Heart right ventricle (tissue), 16 donors: ENCODE results near the gene CLBA1. TPM values are rescaled to one million over a fixed set of nuclear protein-coding genes. Genes with fewer than 3 reads are reported as not detected.

Source experiments
- ATAC-seq, 8 donors: fragments of 200-7000 bp; cut with Tn5 transposase; one replicate each; pipeline ENCODE4 v1.9.1; 2020; ENCODE audit warnings: mild to moderate bottlenecking in 8 of 8, moderate library complexity in 8 of 8, moderate number of reproducible peaks in 1 of 8
- DNase-seq, 2 donors: peaks; one replicate each; pipeline ENCODE4 v3.0.0-alpha.2; 2020
- H3K27ac ChIP-seq, 10 donors: fragments of 200-600 bp; sonication (generic) in 2 of 10; one replicate each; pipeline versions ENCODE4 v1.5.0 to v1.8.0; 2020 to 2022; ENCODE audit warnings: mild to moderate bottlenecking in 3 of 10
- H3K27me3 ChIP-seq, 7 donors: fragments of 200-600 bp; one replicate each; pipeline ENCODE4 v1.8.0; 2021 to 2022; ENCODE audit warnings: mild to moderate bottlenecking in 2 of 7
- H3K36me3 ChIP-seq, 9 donors: fragments of 200-600 bp; sonication (generic) in 1 of 9; one replicate each; pipeline versions ENCODE4 v1.5.0 to v1.8.0; 2020 to 2022; ENCODE audit warnings: mild to moderate bottlenecking in 2 of 9
- H3K4me1 ChIP-seq, 9 donors: fragments of 200-600 bp; sonication (generic) in 1 of 9; one replicate each; pipeline versions ENCODE4 v1.5.0 to v1.8.0; 2020 to 2022; ENCODE audit warnings: mild to moderate bottlenecking in 4 of 9
- H3K4me3 ChIP-seq, 10 donors: fragments of 200-600 bp; sonication (generic) in 2 of 10; one replicate each; pipeline versions ENCODE4 v1.5.0 to v1.8.0; 2020 to 2022; ENCODE audit warnings: mild to moderate bottlenecking in 7 of 10, moderate library complexity in 2 of 10
- H3K9me3 ChIP-seq, 11 donors: fragments of 200-600 bp in 10 of 11; sonication (generic) in 2 of 11; one replicate each; pipeline versions ENCODE4 v1.5.0 to v1.8.0; 2013 to 2022; ENCODE audit warnings: mild to moderate bottlenecking in 2 of 11, control low read depth in 1 of 11, moderate library complexity in 1 of 11
- WGBS, 2 donors: extraction: QIAGEN DNeasy Blood & Tissue Kit; methylation state at CpG; one replicate each; pipeline ENCODE4 v1.1.7; 2013; ENCODE audit warnings: inconsistent platforms in 1 of 2; 5-methylcytosine and 5-hydroxymethylcytosine counted together
- intact Hi-C, 10 donors: fragments of 100-400 bp; cut with DNase I; formaldehyde crosslinking; loops; one replicate each; pipeline versions ENCODE4 v1.11.1 to v1.14.2; 2022
- polyA plus RNA-seq, 2 donors: library from polyadenylated mRNA; stranded (reverse); fragments of 200-250 nt; gene quantifications; one replicate each; pipeline ENCODE4 v1.2.3, GENCODE V29; 2013
- total RNA-seq, 10 donors: library from RNA; stranded (reverse); fragmentation: NEBNext Ultra II Directional in 3 of 10; extraction: Animal tissue kit (Norgen Biotek cat#: 25700) in 3 of 10; gene quantifications; one replicate each; pipeline versions ENCODE4 v1.2.1 to v1.2.4, GENCODE V29; 2021 to 2023
- TF ChIP-seq, protein P1 (sequence below), 9 donors: fragments of 200-600 bp; sonication (generic) in 2 of 9; IDR thresholded peaks; one replicate each; pipeline versions ENCODE4 v1.5.0 to v1.8.0; 2021 to 2022; ENCODE audit warnings: antibody characterized with exemption in 9 of 9, mild to moderate bottlenecking in 5 of 9, moderate library complexity in 1 of 9
- donor health status: Arrhythmogenic right ventricular cardiomyopathy.
- donor health status: ischemic (EF 13 %, LVEDD 7.1; RV severe dilation, severe dysfunction).
- donor health status: healthy with polysubstance abuse.
- donor health status: DM: no; HTN: yes; CAD: no.
- donor health status: DM: no; HTN: no; CAD: no.
- donor health status: ischemic (EF 25% LVEDD 6.9; RV normal size, moderate dysfunction).
- donor health status: ischemic (EF 25% LVEDD 5.7; RV mildly dilated, moderate dysfunction).
- donor health status: healthy.
- donor health status: DM: yes; HTN: yes; CAD: no.
- donor health status: Ischemic cardiomyopathy.
- donor health status: ischemic (EF 35%, LVEDD 5.7; RV mildly dilated, moderate dysfunction).
- donor health status: nonischemic (EF 11% LVEDD 7.7; RV severe dilation, severe dysfunction).
- donor health status: DM: yes; HTN: yes; CAD: no.
- donor health status: PGD.
- donor health status: ischemic (EF 29% LVEDD 5.4; RV normal size, mild dysfunction).
- donor health status: nonischemic (EF 23%, LVEDD 6.1; RV moderate dilation, normal function).

The CLBA1 gene
- total and polyA plus RNA-seq, 12 donors, result 1.2 to 3.5 (median 2.6) TPM

DNA sequence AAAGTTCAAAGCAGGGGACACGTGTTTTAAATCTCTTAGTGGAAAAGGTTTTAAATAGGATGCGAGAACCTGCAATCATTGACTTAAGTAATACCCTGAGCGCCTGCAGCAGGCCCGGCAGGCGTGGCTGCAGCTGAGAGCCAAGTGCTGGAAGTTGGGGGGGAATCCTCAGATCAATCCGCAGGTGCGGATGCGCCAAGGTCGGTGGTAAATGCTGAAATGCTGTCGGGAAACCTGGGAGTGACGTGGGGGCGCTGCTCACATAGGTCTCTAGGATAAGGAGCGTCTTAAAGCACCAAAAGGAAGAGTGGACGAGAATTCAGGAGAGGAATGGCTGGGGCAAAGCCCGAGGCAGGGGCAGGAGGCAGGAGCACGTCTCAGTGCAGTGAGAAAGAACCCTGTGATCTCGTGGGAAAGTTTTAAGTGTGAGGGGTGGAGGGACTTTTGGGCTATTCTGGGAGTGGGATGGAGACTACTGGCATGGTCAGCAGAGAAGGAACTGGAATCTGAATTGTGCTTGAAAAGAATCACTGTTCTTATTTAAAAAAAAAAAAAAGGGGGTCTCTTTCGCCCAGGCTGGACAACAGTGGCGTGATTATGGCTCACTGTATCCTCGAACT, 36.2 kb downstream of the CLBA1 start:
- H3K9me3 ChIP-seq, result no peaks in the 10 kb centered on the region
- peak overlapping the region; percentile 63 to 93 (median 74) for H3K4me3 ChIP-seq
- peak overlapping the region in 9 of 10 donors; percentile 74 to 90 (median 82) for H3K27ac ChIP-seq
- peak in 4 of 8 donors; percentile 2 to 9 (median 5) for ATAC-seq
- H3K4me1 ChIP-seq, result peaks cover 5 to 80% (median 30%) of the 10 kb centered on the region in 9 donors
- WGBS, 2 donors, result 10 to 12% methylated on average over 20 of the region's 20 CpGs
- no peak for DNase-seq
- H3K27me3 ChIP-seq, result no peaks in the 10 kb centered on the region
- peaks cover 0 to 4% (median 0%) of the 10 kb centered on the region in 9 donors for H3K36me3 ChIP-seq
- TF ChIP-seq, protein P1, sequence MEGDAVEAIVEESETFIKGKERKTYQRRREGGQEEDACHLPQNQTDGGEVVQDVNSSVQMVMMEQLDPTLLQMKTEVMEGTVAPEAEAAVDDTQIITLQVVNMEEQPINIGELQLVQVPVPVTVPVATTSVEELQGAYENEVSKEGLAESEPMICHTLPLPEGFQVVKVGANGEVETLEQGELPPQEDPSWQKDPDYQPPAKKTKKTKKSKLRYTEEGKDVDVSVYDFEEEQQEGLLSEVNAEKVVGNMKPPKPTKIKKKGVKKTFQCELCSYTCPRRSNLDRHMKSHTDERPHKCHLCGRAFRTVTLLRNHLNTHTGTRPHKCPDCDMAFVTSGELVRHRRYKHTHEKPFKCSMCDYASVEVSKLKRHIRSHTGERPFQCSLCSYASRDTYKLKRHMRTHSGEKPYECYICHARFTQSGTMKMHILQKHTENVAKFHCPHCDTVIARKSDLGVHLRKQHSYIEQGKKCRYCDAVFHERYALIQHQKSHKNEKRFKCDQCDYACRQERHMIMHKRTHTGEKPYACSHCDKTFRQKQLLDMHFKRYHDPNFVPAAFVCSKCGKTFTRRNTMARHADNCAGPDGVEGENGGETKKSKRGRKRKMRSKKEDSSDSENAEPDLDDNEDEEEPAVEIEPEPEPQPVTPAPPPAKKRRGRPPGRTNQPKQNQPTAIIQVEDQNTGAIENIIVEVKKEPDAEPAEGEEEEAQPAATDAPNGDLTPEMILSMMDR (IDR thresholded peaks at IDR 0.05), result peak in 1 of 9 donors; percentile 8
- intact Hi-C loops, result loop anchor here in 4 of 10 donors (2.0 to 5.0 kb wide), 4 partner anchors 34 to 45 kb away; partner anchors contain the start of genes AHNAK2 (in 1 of the 4) and CLBA1 (in 1 of the 4)

DNA sequence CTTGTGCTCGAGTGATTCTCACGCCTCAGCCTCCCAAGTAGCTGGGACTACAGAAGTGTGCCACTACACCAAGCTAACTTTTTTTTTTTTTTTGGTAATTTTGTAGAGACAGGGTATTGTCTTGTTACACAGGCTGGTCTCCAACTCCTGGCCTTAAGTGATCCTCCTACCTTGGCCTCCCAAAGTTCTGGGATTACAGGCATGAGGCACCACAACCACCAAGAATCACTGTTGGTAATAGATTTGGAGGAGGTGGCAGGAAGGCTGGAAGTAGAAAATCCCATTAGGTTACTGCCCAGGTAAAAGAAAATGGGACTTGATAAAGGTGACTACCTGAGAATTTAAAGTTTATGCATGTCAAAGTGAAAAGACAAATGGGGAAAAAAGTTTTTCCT, 36.7 kb downstream of the CLBA1 start:
- H3K27ac ChIP-seq, result no peak overlapping the region
- peak overlapping the region in 2 of 10 donors; percentile 67 to 80 for H3K4me3 ChIP-seq
- H3K27me3 ChIP-seq, result no peaks in the 10 kb centered on the region
- 72 to 81% methylated on average over 2 of the region's 2 CpGs for WGBS, 2 donors
- ATAC-seq (no peak), DNase-seq (no peak)
- intact Hi-C loops, result loop anchor here in 3 of 10 donors (5.0 kb wide), 3 partner anchors 35 to 45 kb away; partner anchors contain the start of genes AHNAK2 (in 1 of the 3) and CLBA1 (in 1 of the 3)
- no peaks in the 10 kb centered on the region for H3K9me3 ChIP-seq
- peaks cover 0 to 4% (median 0%) of the 10 kb centered on the region in 9 donors for H3K36me3 ChIP-seq
- H3K4me1 ChIP-seq, result peaks cover 5 to 85% (median 30%) of the 10 kb centered on the region in 9 donors
- TF ChIP-seq, protein P1 (IDR thresholded peaks at IDR 0.05), result no peak

DNA sequence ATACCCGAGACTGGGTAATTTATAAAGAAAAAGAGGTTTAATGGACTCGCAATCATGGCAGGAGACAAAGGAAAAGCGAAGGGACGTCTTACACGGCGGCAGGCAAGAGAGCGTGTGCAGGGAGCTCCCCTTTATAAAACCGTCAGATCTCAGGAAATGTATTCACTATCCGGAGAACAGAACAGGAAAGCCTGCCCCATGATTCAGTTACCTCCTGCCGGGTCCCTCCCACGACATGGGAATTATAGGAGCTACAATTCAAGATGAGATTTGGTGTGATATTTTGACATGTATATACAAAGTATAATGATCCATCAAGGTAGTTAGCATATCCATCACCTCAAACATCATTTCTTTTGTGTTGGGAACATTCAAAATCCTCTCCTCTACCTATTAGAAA, 37.6 kb downstream of the CLBA1 start:
- TF ChIP-seq, protein P1 (IDR thresholded peaks at IDR 0.05), result no peak
- DNase-seq (no peak), ATAC-seq (no peak)
- H3K4me1 ChIP-seq, result peaks cover 5 to 85% (median 30%) of the 10 kb centered on the region in 9 donors
- 55 to 71% methylated on average over 11 of the region's 11 CpGs for WGBS, 2 donors
- H3K36me3 ChIP-seq, result peaks cover 0 to under 1% (median 0%) of the 10 kb centered on the region in 9 donors
- no peaks in the 10 kb centered on the region for H3K9me3 ChIP-seq
- no peak overlapping the region for H3K27ac ChIP-seq
- no peaks in the 10 kb centered on the region for H3K27me3 ChIP-seq
- intact Hi-C loops, result loop anchor here in 3 of 10 donors (5.0 kb wide), 3 partner anchors 36 to 46 kb away; partner anchors contain the start of genes AHNAK2 (in 1 of the 3) and CLBA1 (in 1 of the 3)
- no peak overlapping the region for H3K4me3 ChIP-seq

DNA sequence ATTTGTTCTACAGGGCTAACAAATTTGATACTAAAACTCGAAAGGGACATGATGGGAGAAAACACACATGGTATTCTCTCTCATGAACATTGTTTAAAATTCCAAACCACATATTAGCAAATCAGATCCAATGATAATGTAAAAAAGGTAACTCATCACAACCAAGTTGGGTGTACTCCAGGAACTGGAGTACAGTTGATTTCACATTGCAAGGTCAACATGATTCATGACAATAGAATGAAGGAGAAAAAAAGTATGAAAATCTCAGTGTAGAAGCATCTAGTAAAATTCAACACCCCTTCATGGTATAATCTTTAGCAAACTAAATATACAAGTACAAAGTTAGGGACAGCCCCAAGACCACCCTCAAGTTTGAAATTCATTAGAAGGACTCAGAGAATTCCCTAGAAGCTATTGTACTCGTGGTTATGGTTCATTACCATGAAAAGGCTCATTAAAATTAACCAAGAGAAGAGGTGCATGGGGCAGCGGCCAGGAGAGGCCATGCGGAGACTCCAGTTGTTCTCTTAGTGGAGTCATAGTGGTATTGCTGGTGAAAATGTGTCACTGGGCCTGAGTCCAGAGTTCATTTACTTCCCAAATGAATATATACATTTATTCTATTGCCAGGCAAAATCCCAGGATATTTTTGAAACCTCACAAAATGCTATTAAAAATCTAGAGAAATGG, 38.3 kb downstream of the CLBA1 start:
- no peak for DNase-seq
- peaks cover 5 to 78% (median 25%) of the 10 kb centered on the region in 9 donors for H3K4me1 ChIP-seq
- no peak overlapping the region for H3K4me3 ChIP-seq
- WGBS, 2 donors, result 72 to 76% methylated on average over 4 of the region's 4 CpGs
- H3K27me3 ChIP-seq, result no peaks in the 10 kb centered on the region
- no peak for ATAC-seq
- H3K9me3 ChIP-seq, result no peaks in the 10 kb centered on the region
- TF ChIP-seq, protein P1 (IDR thresholded peaks at IDR 0.05), result no peak
- peak overlapping the region in 1 of 10 donors; percentile 77 for H3K27ac ChIP-seq
- intact Hi-C loops, result loop anchor here in 3 of 10 donors (5.0 kb wide), 3 partner anchors 37 to 47 kb away; partner anchors contain the start of genes AHNAK2 (in 1 of the 3) and CLBA1 (in 1 of the 3)
- no peaks in the 10 kb centered on the region for H3K36me3 ChIP-seq
